Stimulated activated CD4-positive, alpha-beta T cell treated with anti-CD3 and anti-CD28 coated beads, Interleukin-1b, Interleukin-23, amount 100 ng/mL, for 48 hours (primary cell): Measurements from ENCODE around the gene CX3CL1.
"Not testable (repeated sequence)": the region's sequence is repeated elsewhere in the genome, so short reads cannot be mapped to it uniquely, and the experiment has no call there.

Experiments
- DNase-seq: peaks from one replicate; pipeline ENCODE4 v3.0.0-alpha.2; 2020

CX3CL1 gene

GRCh38 chr16:57383276-57384247, 11.3 kb downstream of the CX3CL1 start:
- DNase-seq: no peak

- no peak for DNase-seq
Observed at GRCh38 chr16:57384248-57385070, 12.2 kb downstream of the CX3CL1 start.

- DNase-seq: no peak
Observed at GRCh38 chr16:57385083-57385482, 12.8 kb downstream of the CX3CL1 start.

- DNase-seq: no peak
Observed at GRCh38 chr16:57386381-57386951, 14.2 kb downstream of the CX3CL1 start.

GRCh38 chr16:57387598-57388354, 15.5 kb downstream of the CX3CL1 start:
- no peak for DNase-seq

GRCh38 chr16:57388359-57389086, 16.2 kb downstream of the CX3CL1 start:
- DNase-seq: no peak

GRCh38 chr16:57389087-57389468, 16.8 kb downstream of the CX3CL1 start:
- DNase-seq: no peak

- DNase-seq: no peak
Observed at GRCh38 chr16:57390636-57391295, 18.5 kb downstream of the CX3CL1 start.

- no peak for DNase-seq
Observed at GRCh38 chr16:57391300-57391699, 19.0 kb downstream of the CX3CL1 start.

GRCh38 chr16:57391708-57392107, 19.4 kb downstream of the CX3CL1 start:
- DNase-seq: no peak

GRCh38 chr16:57392694-57393093, 20.4 kb downstream of the CX3CL1 start:
- DNase-seq: no peak

- no peak for DNase-seq
Observed at GRCh38 chr16:57394444-57394843, 22.2 kb downstream of the CX3CL1 start.

- DNase-seq: no peak
Observed at GRCh38 chr16:57395026-57395425, 22.7 kb downstream of the CX3CL1 start.

GRCh38 chr16:57396786-57397185, 24.5 kb downstream of the CX3CL1 start:
- DNase-seq: no peak

- not testable (repeated sequence) for DNase-seq
Observed at GRCh38 chr16:57397493-57397892, 25.2 kb downstream of the CX3CL1 start.

GRCh38 chr16:57401943-57402640, 29.8 kb downstream of the CX3CL1 start:
- no peak for DNase-seq

GRCh38 chr16:57403965-57404817, 31.9 kb downstream of the CX3CL1 start, which contains the start of gene CCL17:
TSS of gene CCL17 (plus strand) at chr16:57404767. CDS start at chr16:57413933, 9,166 bp downstream.
- DNase-seq: no peak

GRCh38 chr16:57405097-57405496, 32.8 kb downstream of the CX3CL1 start:
- no peak for DNase-seq

- DNase-seq: no peak
Observed at GRCh38 chr16:57406881-57407280, 34.6 kb downstream of the CX3CL1 start.
